Duodenal mucosa (tissue), 2 donors: ENCODE data around the gene FGR.
"Not testable (repeated sequence)": the region's sequence is repeated elsewhere in the genome, so short reads cannot be mapped to it uniquely, and the experiment has no call there.

Source experiments
- H3K27ac ChIP-seq: one replicate; pipeline ENCODE4 v1.7.0; 2013; ENCODE audit warnings: low read depth, low read length
- H3K27me3 ChIP-seq, 2 donors: one replicate each; pipeline ENCODE4 v1.7.0; 2013; ENCODE audit warnings: low read length in 2 of 2, control low read depth in 1 of 2; ENCODE audit not compliant: insufficient read depth in 2 of 2, control insufficient read depth in 1 of 2
- H3K36me3 ChIP-seq, 2 donors: one replicate each; pipeline ENCODE4 v1.7.0; 2013; ENCODE audit warnings: low read length in 2 of 2, control low read depth in 1 of 2; ENCODE audit not compliant: insufficient read depth in 2 of 2, control insufficient read depth in 1 of 2
- H3K4me1 ChIP-seq, 2 donors: one replicate each; pipeline ENCODE4 v1.7.0; 2013; ENCODE audit warnings: low read length in 2 of 2, control low read depth in 1 of 2; ENCODE audit not compliant: insufficient read depth in 2 of 2, control insufficient read depth in 1 of 2
- H3K4me3 ChIP-seq, 2 donors: one replicate each; pipeline ENCODE4 v1.7.0; 2013; ENCODE audit warnings: low read length in 2 of 2, low read depth in 1 of 2
- H3K9ac ChIP-seq, 2 donors: one replicate each; pipeline ENCODE4 v1.7.0; 2013; ENCODE audit warnings: low read length in 2 of 2, low read depth in 1 of 2
- H3K9me3 ChIP-seq, 2 donors: one replicate each; pipeline ENCODE4 v1.7.0; 2013; ENCODE audit warnings: low read length in 2 of 2, control low read depth in 1 of 2; ENCODE audit not compliant: control insufficient read depth in 1 of 2

Gene FGR

GRCh38 chr1:27626031-27626935 lies 8.7 kb downstream of the FGR start:
- Histone ChIP-seq H3K9me3 (no peaks in the 10 kb centered on the region), H3K4me1 (peaks cover 3 to 20% of the 10 kb centered on the region in 2 donors), H3K9ac (no peak overlapping the region), H3K27me3 (no peaks in the 10 kb centered on the region), H3K36me3 (no peaks in the 10 kb centered on the region), H3K4me3 (peak overlapping the region in 1 of 2 donors; percentile 27), H3K27ac (no peak overlapping the region)

- peaks cover 0 to 10% of the 10 kb centered on the region in 2 donors for H3K4me1 ChIP-seq
- no peaks in the 10 kb centered on the region for H3K36me3 ChIP-seq
- H3K9ac ChIP-seq = no peak overlapping the region
- no peaks in the 10 kb centered on the region for H3K9me3 ChIP-seq
- no peak overlapping the region for H3K27ac ChIP-seq
- H3K4me3 ChIP-seq = no peak overlapping the region
- no peaks in the 10 kb centered on the region for H3K27me3 ChIP-seq
Observed at GRCh38 chr1:27624467-27625178, 10.4 kb downstream of the FGR start.

GRCh38 chr1:27623327-27624212 lies 11.4 kb downstream of the FGR start:
- Histone ChIP-seq H3K27ac (no peak overlapping the region), H3K9ac (no peak overlapping the region), H3K4me1 (peaks cover 0 to 13% of the 10 kb centered on the region in 2 donors), H3K36me3 (no peaks in the 10 kb centered on the region), H3K4me3 (no peak overlapping the region), H3K27me3 (no peaks in the 10 kb centered on the region), H3K9me3 (no peaks in the 10 kb centered on the region)

- Histone ChIP-seq H3K9me3 (no peaks in the 10 kb centered on the region), H3K27me3 (no peaks in the 10 kb centered on the region), H3K36me3 (no peaks in the 10 kb centered on the region), H3K9ac (no peak overlapping the region), H3K4me3 (no peak overlapping the region), H3K4me1 (peaks cover 0 to 19% of the 10 kb centered on the region in 2 donors), H3K27ac (no peak overlapping the region)
Observed at GRCh38 chr1:27622828-27623227, 12.2 kb downstream of the FGR start.

GRCh38 chr1:27621051-27621920 lies 13.7 kb downstream of the FGR start:
- no peaks in the 10 kb centered on the region for H3K27me3 ChIP-seq
- no peak overlapping the region for H3K9ac ChIP-seq
- H3K27ac ChIP-seq = no peak overlapping the region
- H3K36me3 ChIP-seq = no peaks in the 10 kb centered on the region
- H3K4me1 ChIP-seq = peaks cover 8 to 29% of the 10 kb centered on the region in 2 donors
- H3K4me3 ChIP-seq = no peak overlapping the region
- no peaks in the 10 kb centered on the region for H3K9me3 ChIP-seq

GRCh38 chr1:27619782-27620438 lies 15.1 kb downstream of the FGR start:
- H3K9ac ChIP-seq, H3K27ac ChIP-seq, H3K4me3 ChIP-seq, H3K36me3 ChIP-seq, H3K9me3 ChIP-seq, H3K27me3 ChIP-seq: not testable (repeated sequence)
- H3K4me1 ChIP-seq = peaks cover 8 to 29% of the 10 kb centered on the region in 2 donors

GRCh38 chr1:27618341-27619082 lies 16.5 kb downstream of the FGR start:
- H3K27me3 ChIP-seq = no peaks in the 10 kb centered on the region
- no peak overlapping the region for H3K9ac ChIP-seq
- no peaks in the 10 kb centered on the region for H3K36me3 ChIP-seq
- H3K4me3 ChIP-seq = no peak overlapping the region
- no peaks in the 10 kb centered on the region for H3K9me3 ChIP-seq
- no peak overlapping the region for H3K27ac ChIP-seq
- H3K4me1 ChIP-seq = peaks cover 13 to 29% of the 10 kb centered on the region in 2 donors

- Histone ChIP-seq H3K4me1 (peaks cover 13 to 23% of the 10 kb centered on the region in 2 donors), H3K36me3 (no peaks in the 10 kb centered on the region), H3K4me3 (no peak overlapping the region), H3K27me3 (no peaks in the 10 kb centered on the region), H3K27ac (no peak overlapping the region), H3K9ac (no peak overlapping the region), H3K9me3 (no peaks in the 10 kb centered on the region)
Observed at GRCh38 chr1:27617420-27617819, 17.6 kb downstream of the FGR start.
